ENCODE results near the gene ARL6. TPM values are rescaled to one million over a fixed set of nuclear protein-coding genes. Genes with fewer than 3 reads are reported as not detected.

ARL6 gene
- total RNA-seq, 1 experiment from 2014 or later: 7.1 TPM

GRCh38 chr3:97841956-97842355 lies 77.4 kb downstream of the ARL6 start:
- Mint-ChIP-seq H3K27me3 (ENCODE audit: low read depth) (no peaks in the 10 kb centered on the region), H3K4me1 (peaks cover 13 to 15% of the 10 kb centered on the region in 2 experiments), H3K27ac (no peak overlapping the region), H3K36me3 (ENCODE audit: insufficient read depth in 1 of 3, low read depth in 3 of 3) (0 out of 7 replicates have a peak, but pooled peaks cover 0 to 2% (median 0%) of the 10 kb centered on the region in 3 experiments), H3K9me3 (no peaks in the 10 kb centered on the region), H3K4me3 (no peak overlapping the region)
- Histone ChIP-seq H2BK12ac (ENCODE audit: insufficient read length, low read depth, low read length) (no peak overlapping the region), H2BK15ac (ENCODE audit: low read depth, low read length) (no peak overlapping the region), H2AFZ (ENCODE audit: low read length) (no peak overlapping the region), H3K4me2 (ENCODE audit: insufficient read depth, insufficient read length, low read length) (no peak overlapping the region), H3K79me2 (ENCODE audit: insufficient read depth, low read length) (no peaks in the 10 kb centered on the region), H3K56ac (ENCODE audit: insufficient read length, low read depth, low read length) (no peak overlapping the region), H3K4me1 (ENCODE audit: insufficient read depth, low read length) (no peaks in the 10 kb centered on the region), H2AK5ac (ENCODE audit: insufficient read length, low read length) (no peak overlapping the region), H3K14ac (ENCODE audit: insufficient read depth, low read length) (no peak overlapping the region), H3K9me3 (ENCODE audit: control insufficient read depth, low read depth, low read length) (no peaks in the 10 kb centered on the region), H4K91ac (ENCODE audit: insufficient read length, low read depth, low read length) (no peak overlapping the region), H2BK120ac (ENCODE audit: low read depth, low read length, poor library complexity, severe bottlenecking) (no peak overlapping the region), H3T11ph (ENCODE audit: low read length) (no peak overlapping the region), H3K4ac (ENCODE audit: low read depth, low read length) (no peak overlapping the region), H4K5ac (ENCODE audit: insufficient read length, low read depth, low read length) (no peak overlapping the region), H4K20me1 (ENCODE audit: control insufficient read depth, insufficient read depth, insufficient read length) (no peaks in the 10 kb centered on the region), H3K9ac (ENCODE audit: extremely low read depth, insufficient read length, low read length) (no peak overlapping the region), H3K23me2 (ENCODE audit: insufficient read length, low read depth, low read length, poor library complexity, severe bottlenecking) (no peaks in the 10 kb centered on the region), H4K8ac (replicated peaks; ENCODE audit: insufficient read length, low read depth, low read length) (no peak overlapping the region), H3K79me1 (ENCODE audit: insufficient read depth, low read depth, low read length, poor library complexity, severe bottlenecking) (no peaks in the 10 kb centered on the region), H2BK5ac (ENCODE audit: insufficient read length, low read length) (no peak overlapping the region), H3K18ac (ENCODE audit: insufficient read length, low read depth, low read length) (no peak overlapping the region), H3K23ac (ENCODE audit: insufficient read length, low read depth, low read length) (no peak overlapping the region), H2BK20ac (ENCODE audit: low read depth, low read length, poor library complexity, severe bottlenecking) (no peak overlapping the region), H3K27ac (ENCODE audit: insufficient read length, low read depth, low read length) (no peak overlapping the region), H3K27me3 (ENCODE audit: insufficient read depth, low read length) (no peaks in the 10 kb centered on the region)
- DNase-seq: no peak
- no CpG with 5 or more reads among the region's 3 CpGs for WGBS (ENCODE audit: extremely low coverage, insufficient read length, low lambda C conversion rate)
- TF ChIP-seq CTCF (conservative IDR thresholded peaks at IDR 0.05): no peak
